GM12878 (cell line): Measurements from ENCODE around the gene SPCS3. TPM values are rescaled to one million over a fixed set of nuclear protein-coding genes. Genes with fewer than 3 reads are reported as not detected.

Experiments
- ATAC-seq: fragments of 200-7000 bp; cut with Tn5 transposase; 3 replicates; pipeline ENCODE4 v1.9.1; 2020; ENCODE audit warnings: mild to moderate bottlenecking, moderate library complexity
- BruUV-seq: library from RNA; stranded (reverse); fragments of 400-500 nt; replicated peaks from 2 replicates; lab custom pipeline; 2021; lab: Mats Ljungman, UMichigan
- CTCF ChIA-PET: fragments of 300-600 bp; sonication (Branson Sonifier 250); formaldehyde crosslinking; extraction: SDS; loops from one replicate; lab custom pipeline; 2021; ENCODE audit warnings: inconsistent platforms; lab: Yijun Ruan, JAX
- POLR2A ChIA-PET: fragments of 350-600 bp; formaldehyde crosslinking; extraction: SDS; loops from one replicate; lab custom pipeline; 2021; ENCODE audit warnings: inconsistent platforms; lab: Charles Lee
- RAD21 ChIA-PET: fragments of 300-600 bp; sonication (Branson Sonifier 250); formaldehyde crosslinking; loops from one replicate; lab custom pipeline; 2023; ENCODE audit warnings: antibody characterized with exemption; ENCODE audit not compliant: unreplicated experiment; lab: Charles Lee
- SMC1A ChIA-PET: fragments of 300-600 bp; sonication (Branson Sonifier 250); formaldehyde crosslinking; loops from one replicate; lab custom pipeline; 2023; ENCODE audit not compliant: unreplicated experiment, uncharacterized antibody; lab: Charles Lee
- DNase-seq: peaks from one replicate; pipeline ENCODE4 v3.0.0-alpha.2; 2011; ENCODE audit warnings: low read depth, low spot score
- FAIRE-seq: peaks from 3 replicates; lab custom pipeline; 2011; peaks lifted over from hg19 to GRCh38; lab: Jason Lieb, UNC
- H2AFZ ChIP-seq: 2 replicates; pipeline ENCODE4 v1.6.0; 2011; ENCODE audit warnings: low read depth, low read length, control low read depth; ENCODE audit not compliant: control insufficient read depth
- H3K27ac ChIP-seq: 2 replicates; pipeline ENCODE4 v1.5.1; 2011; ENCODE audit warnings: control low read depth; ENCODE audit not compliant: control insufficient read depth, insufficient read depth
- H3K27me3 ChIP-seq, 2 experiments: replicated peaks in 1 of 2; 2 replicates each; pipeline versions ENCODE4 v1.6.0 to v1.6.1; 2011; ENCODE audit warnings: low read length in 1 of 2; ENCODE audit not compliant: control insufficient read depth in 2 of 2, insufficient read depth in 2 of 2
- H3K36me3 ChIP-seq, 2 experiments: 2 replicates each; pipeline ENCODE4 v1.5.1; 2011; ENCODE audit warnings: low read length in 1 of 2; ENCODE audit not compliant: control insufficient read depth in 2 of 2, insufficient read depth in 2 of 2
- H3K4me1 ChIP-seq: 2 replicates; pipeline ENCODE4 v1.6.1; 2011; ENCODE audit warnings: mild to moderate bottlenecking, low read length, moderate library complexity, mixed read lengths; ENCODE audit not compliant: control insufficient read depth, insufficient read depth
- H3K4me2 ChIP-seq: 2 replicates; pipeline ENCODE4 v1.6.0; 2011; ENCODE audit warnings: control low read depth; ENCODE audit not compliant: control insufficient read depth, insufficient read depth
- H3K4me3 ChIP-seq: fragments of 200-600 bp; sonication (generic); 2 replicates; pipeline ENCODE4 v1.5.1; 2016
- H3K79me2 ChIP-seq: 2 replicates; pipeline ENCODE4 v1.6.0; 2011; ENCODE audit warnings: low read length; ENCODE audit not compliant: control insufficient read depth, insufficient read depth
- H3K9ac ChIP-seq: 2 replicates; pipeline ENCODE4 v1.8.0; 2011; ENCODE audit warnings: low read length, control low read depth, mixed read lengths; ENCODE audit not compliant: control insufficient read depth, insufficient read depth
- H3K9me3 ChIP-seq: replicated peaks from 3 replicates; pipeline ENCODE4 v1.5.1; 2011; ENCODE audit warnings: mild to moderate bottlenecking, low read length; ENCODE audit not compliant: control insufficient read depth, insufficient read depth
- H4K20me1 ChIP-seq: 2 replicates; pipeline ENCODE4 v1.6.0; 2011; ENCODE audit not compliant: control insufficient read depth, insufficient read depth
- BRCA1 ChIP-seq: IDR thresholded peaks from 2 replicates; pipeline ENCODE4 v1.6.1; 2011; ENCODE audit warnings: low read depth, low read length, improper control_type of control experiment
- CBX5 ChIP-seq: sonication (generic); IDR thresholded peaks from 2 replicates; pipeline ENCODE4 v1.6.1; 2016; ENCODE audit warnings: low read depth, moderate library complexity, mild to moderate bottlenecking, inconsistent platforms
- ELK1 ChIP-seq: IDR thresholded peaks from 2 replicates; pipeline ENCODE4 v1.6.1; 2012; ENCODE audit warnings: low read depth, low read length, improper control_type of control experiment
- GABPA ChIP-seq: IDR thresholded peaks from 2 replicates; pipeline ENCODE4 v1.6.1; 2014; ENCODE audit warnings: antibody characterized with exemption, low read depth, mild to moderate bottlenecking, inconsistent platforms
- IKZF2 ChIP-seq, 2 experiments: fragments of 450-650 bp; IDR thresholded peaks; 2 replicates each; pipeline ENCODE4 v1.6.1; 2017; ENCODE audit warnings: mild to moderate bottlenecking in 2 of 2, moderate library complexity in 2 of 2
- MEF2A ChIP-seq: IDR thresholded peaks from 2 replicates; pipeline ENCODE4 v1.6.1; 2011; ENCODE audit warnings: low read depth, mild to moderate bottlenecking, low read length, moderate library complexity; ENCODE audit not compliant: insufficient read depth
- NFXL1 ChIP-seq: fragments of 450-650 bp; IDR thresholded peaks from 2 replicates; pipeline ENCODE4 v1.6.1; 2017; ENCODE audit warnings: antibody characterized with exemption, mild to moderate bottlenecking, borderline replicate concordance
- NFYA ChIP-seq: IDR thresholded peaks from 2 replicates; pipeline ENCODE4 v1.6.1; 2011; ENCODE audit warnings: low read depth, mild to moderate bottlenecking, low read length, improper control_type of control experiment, borderline replicate concordance
- NKRF ChIP-seq: fragments of 450-650 bp; conservative IDR thresholded peaks from 2 replicates; pipeline ENCODE4 v1.6.1; 2017; ENCODE audit warnings: mild to moderate bottlenecking, moderate library complexity
- PAX5 ChIP-seq: IDR thresholded peaks from 2 replicates; pipeline ENCODE4 v1.6.1; 2011; ENCODE audit warnings: low read depth, low read length, borderline replicate concordance
- RB1 ChIP-seq: fragments of 450-650 bp; formaldehyde crosslinking; IDR thresholded peaks from 2 replicates; pipeline ENCODE4 v1.6.1; 2017; ENCODE audit warnings: mild to moderate bottlenecking, borderline replicate concordance
- SPI1 ChIP-seq: IDR thresholded peaks from 2 replicates; pipeline ENCODE4 v1.6.1; 2011; ENCODE audit warnings: low read depth, mild to moderate bottlenecking, low read length, moderate library complexity, borderline replicate concordance; ENCODE audit not compliant: insufficient read depth
- SRF ChIP-seq, 2 experiments: IDR thresholded peaks; 2 replicates each; pipeline ENCODE4 v1.6.1; 2011; ENCODE audit warnings: low read depth in 2 of 2, low read length in 2 of 2, mild to moderate bottlenecking in 1 of 2, moderate library complexity in 1 of 2
- ZBTB33 ChIP-seq: fragments of 450-650 bp; IDR thresholded peaks from 2 replicates; pipeline ENCODE4 v1.6.1; 2017; ENCODE audit warnings: mild to moderate bottlenecking
- ZBTB4 ChIP-seq: fragments of 450-650 bp; formaldehyde crosslinking; IDR thresholded peaks from 2 replicates; pipeline ENCODE4 v1.4.0; 2022; ENCODE audit warnings: mild to moderate bottlenecking, moderate library complexity
- WGBS: methylation state at CpG from one replicate; pipeline ENCODE4 v1.1.6; 2016; ENCODE audit warnings: low lambda C conversion rate; ENCODE audit not compliant: insufficient replicate concordance, insufficient coverage; ENCODE audit errors: missing lambda C conversion rate; 5-methylcytosine and 5-hydroxymethylcytosine counted together
- in situ Hi-C: fragments of 300-500 bp; cut with MboI; formaldehyde crosslinking; loops from 9 replicates; pipeline ENCODE4 v1.14.3; 2018; ENCODE audit warnings: mixed read lengths
- intact Hi-C: fragments of 100-400 bp; cut with micrococcal nuclease; formaldehyde crosslinking; loops from one replicate; pipeline ENCODE4 v1.14.2; 2022; ENCODE audit not compliant: unreplicated experiment
- polyA plus RNA-seq, 11 experiments: library from polyadenylated mRNA; depleted of rRNA in 4 of 11; unstranded in 6 of 11; stranded (reverse) in 5 of 11; fragments of >200 nt; fragmentation: Nextera tagmentation in 4 of 11; fragmentation: Illumina TruSeq in 1 of 11; extraction: Ambion mirVana in 4 of 11; extraction: Trizol in 1 of 11; gene quantifications; 1 replicate in 1 of 11; 2 replicates in 10 of 11; pipeline versions ENCODE4 v1.2.1 to v1.2.3, GENCODE V29; 2011 to 2016; ENCODE audit warnings: inconsistent platforms in 2 of 11, missing spikeins in 2 of 11, low read depth in 1 of 11
- total RNA-seq, 4 experiments: library from RNA; depleted of rRNA in 3 of 4; stranded (reverse); fragments of >200 nt in 3 of 4; fragmentation: Illumina TruSeq in 1 of 4; extraction: Trizol in 1 of 4; gene quantifications; 2 replicates each; pipeline versions ENCODE4 v1.2.1 to v1.2.3, GENCODE V29; 2013 to 2021

Gene SPCS3
- total and polyA plus RNA-seq, 10 of the 15 experiments (the other 5 are each of a cell fraction or from before 2014, with no cell fraction given) = 50.0 to 151 (median 76.4) TPM

- no peak for TF ChIP-seq NFYA
- TF ChIP-seq BRCA1 = no peak
- TF ChIP-seq SPI1 = no peak
- no peak for TF ChIP-seq GABPA
These were observed 29.2 kb upstream of the SPCS3 start (continued) for GRCh38 chr4:176290520-176290919.

GRCh38 chr4:176291748-176292147 lies 28.0 kb upstream of the SPCS3 start:
- BruUV-seq = no TSS peak
- intact Hi-C loops (no loop called here), in situ Hi-C loops (no loop called here)
- ATAC-seq (no peak), FAIRE-seq (no peak), DNase-seq (no peak)
- POLR2A ChIA-PET = no interaction called here
- RAD21 ChIA-PET = no interaction called here
- Histone ChIP-seq H3K4me3 (no peak overlapping the region), H3K9ac (no peak overlapping the region), H3K27me3 (0 out of 4 replicates have a peak, but pooled peaks cover 0 to 3% of the 10 kb centered on the region in 2 experiments), H3K4me1 (no peaks in the 10 kb centered on the region), H3K4me2 (no peak overlapping the region), H3K36me3 (no peaks in the 10 kb centered on the region), H4K20me1 (no peaks in the 10 kb centered on the region), H3K27ac (no peak overlapping the region), H3K79me2 (no peaks in the 10 kb centered on the region), H3K9me3 (no peaks in the 10 kb centered on the region), H2AFZ (no peak overlapping the region)
- SMC1A ChIA-PET = no interaction called here
- CTCF ChIA-PET = interaction anchor here (1.8 kb wide), 1 partner anchor 13 kb away, joined by 4 read pairs; no protein-coding TSS in a partner anchor
- 63% methylated on average over 3 of the region's 3 CpGs for WGBS
- no peak for TF ChIP-seq ELK1
- TF ChIP-seq CBX5 = no peak
- TF ChIP-seq IKZF2 (IDR thresholded peaks at IDR 0.05) = no peak
- TF ChIP-seq NKRF = no peak
- no peak for TF ChIP-seq SRF (IDR thresholded peaks at IDR 0.05; ENCODE audit: low read depth in 2 of 2, low read length in 2 of 2)
- TF ChIP-seq ZBTB4 (CRISPR knock-in tag) = no peak
- TF ChIP-seq ZBTB33 = no peak
- no peak for TF ChIP-seq SPI1
- TF ChIP-seq PAX5 = no peak
- no peak for TF ChIP-seq NFYA
- no peak for TF ChIP-seq RB1
- TF ChIP-seq MEF2A = no peak
- TF ChIP-seq NFXL1 = no peak
